SU-DHL-6 (cell line): Measurements from ENCODE around the gene HTN1.

Source experiments
- CTCF ChIP-seq: fragments of 200-600 bp; sonication (generic); IDR thresholded peaks from one replicate; pipeline ENCODE4 v1.5.1; 2017; ENCODE audit warnings: antibody characterized with exemption, mild to moderate bottlenecking, low read length, moderate library complexity; ENCODE audit not compliant: insufficient read depth, poor library complexity, severe bottlenecking
- EZH2phosphoT487 ChIP-seq: fragments of 200-600 bp; sonication (generic), shearing (Covaris generic); conservative IDR thresholded peaks from 2 replicates; pipeline ENCODE4 v1.6.1; 2018; ENCODE audit warnings: mild to moderate bottlenecking, antibody characterized with exemption, low read length, moderate library complexity, mixed read lengths

- TF ChIP-seq CTCF: no peak
- no peak for TF ChIP-seq EZH2phosphoT487
Measured at GRCh38 chr4:70057651-70058050, 7.4 kb downstream of the HTN1 start.
